SKM-1 (cell line): Measurements from ENCODE around the gene SNX15.
A peak's percentile ranks its signal among the peaks of the same experiment; 100 is the strongest.

ENCODE experiments used
- DNase-seq: peaks from one replicate; lab custom pipeline; 2025; ENCODE audit not compliant: unreplicated experiment; lab: John Stamatoyannopoulos, UW

SNX15 gene

GRCh38 chr11:65055538-65055937, 28.3 kb downstream of the SNX15 start:
- no peak for DNase-seq

- DNase-seq, result no peak
These were observed 29.8 kb downstream of the SNX15 start for GRCh38 chr11:65056999-65057398.

GRCh38 chr11:65057526-65057925, 30.3 kb downstream of the SNX15 start:
- DNase-seq, result no peak

GRCh38 chr11:65058012-65058411, 30.8 kb downstream of the SNX15 start:
- DNase-seq, result no peak

- no peak for DNase-seq
These were observed 31.3 kb downstream of the SNX15 start, which contains the start of gene NAALADL1 for GRCh38 chr11:65058419-65059054. Gene NAALADL1, minus strand, starts transcription at chr11:65058553. Its CDS starts 32 bp downstream, at chr11:65058521.

- no peak for DNase-seq
These were observed 32.3 kb downstream of the SNX15 start for GRCh38 chr11:65059523-65059922.

- no peak for DNase-seq
These were observed 33.0 kb downstream of the SNX15 start for GRCh38 chr11:65059959-65060824.

GRCh38 chr11:65060913-65061408, 33.7 kb downstream of the SNX15 start:
- DNase-seq, result no peak

- no peak for DNase-seq
These were observed 36.3 kb downstream of the SNX15 start for GRCh38 chr11:65063532-65063931.

GRCh38 chr11:65064847-65065240, 37.6 kb downstream of the SNX15 start:
- no peak for DNase-seq

- DNase-seq, result no peak
These were observed 38.6 kb downstream of the SNX15 start for GRCh38 chr11:65065851-65066250.

GRCh38 chr11:65066315-65066714, 39.1 kb downstream of the SNX15 start:
- DNase-seq, result no peak

- no peak for DNase-seq
These were observed 39.6 kb downstream of the SNX15 start for GRCh38 chr11:65066805-65067291.

GRCh38 chr11:65067446-65067845, 40.2 kb downstream of the SNX15 start:
- DNase-seq, result no peak

GRCh38 chr11:65069217-65069616, 42.0 kb downstream of the SNX15 start:
- DNase-seq, result peak; percentile 34

GRCh38 chr11:65071907-65072630, 44.8 kb downstream of the SNX15 start:
- no peak for DNase-seq

GRCh38 chr11:65072631-65072966, 45.4 kb downstream of the SNX15 start:
- no peak for DNase-seq

- DNase-seq, result no peak
These were observed 50.2 kb downstream of the SNX15 start for GRCh38 chr11:65077451-65077850.

GRCh38 chr11:65078151-65078550, 50.9 kb downstream of the SNX15 start:
- peak; percentile 19 for DNase-seq

GRCh38 chr11:65078786-65079342, 51.6 kb downstream of the SNX15 start:
- DNase-seq, result no peak
